ENCODE measurements around the gene HEXD.
"Not testable (repeated sequence)": the region's sequence is repeated elsewhere in the genome, so short reads cannot be mapped to it uniquely, and the experiment has no call there.

Gene HEXD

GRCh38 chr17:82418001-82418986 is at the start of gene HEXD, which contains the start of gene OGFOD3:
Gene HEXD, plus strand, starts transcription at chr17:82418347. Its CDS starts 1,453 bp downstream, at chr17:82419800.
Gene OGFOD3, minus strand, starts transcription at chr17:82418586. Its CDS starts 101 bp downstream, at chr17:82418485.
- peak; percentile 78 to 91 for DNase-seq

- no peak for DNase-seq
These were observed 48.9 kb upstream of the HEXD start for GRCh38 chr17:82369211-82369610.

DNA sequence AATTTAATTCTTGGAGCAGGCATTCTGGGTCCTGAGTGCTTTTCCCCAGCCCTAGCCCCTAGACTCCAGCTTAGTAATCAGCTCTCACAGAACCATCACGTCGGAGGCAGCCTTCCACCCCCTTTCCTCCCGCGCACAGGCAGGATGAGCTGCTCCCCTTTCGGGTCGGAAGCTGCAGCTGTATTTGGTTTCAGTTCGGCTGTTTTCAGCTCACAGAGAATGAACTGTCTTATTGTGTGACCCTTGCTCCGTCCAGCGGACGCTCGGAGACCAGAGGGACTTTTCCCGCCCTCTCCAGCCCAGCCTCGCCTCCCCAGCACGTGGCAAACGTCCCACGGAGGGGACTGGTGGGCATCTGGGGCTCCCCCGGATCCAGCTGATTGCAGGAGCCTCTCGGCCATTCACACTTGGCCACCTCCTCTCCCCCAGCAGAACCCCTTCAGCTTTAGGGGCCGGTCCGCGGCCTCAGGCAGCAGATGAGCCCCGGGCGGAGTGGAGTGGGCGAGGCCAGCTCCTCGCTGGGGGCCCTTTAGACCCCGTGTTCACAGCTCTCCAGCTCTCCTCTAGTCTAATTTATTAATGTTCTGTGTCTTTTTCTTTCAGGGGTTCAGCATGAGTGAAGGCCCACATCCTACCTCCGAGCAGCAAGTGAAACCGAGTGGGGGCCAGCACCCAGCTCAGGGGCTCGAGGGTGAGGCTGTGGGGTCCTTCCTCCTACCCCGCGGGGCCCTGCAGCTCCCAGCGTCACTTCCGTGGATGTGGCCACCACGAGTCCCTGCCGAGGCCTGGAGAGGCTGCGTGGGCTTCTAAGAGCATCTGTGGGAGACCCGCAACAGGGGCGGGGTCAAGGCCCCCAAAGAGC is 47.4 kb upstream of the HEXD start:
- DNase-seq: no peak

DNA sequence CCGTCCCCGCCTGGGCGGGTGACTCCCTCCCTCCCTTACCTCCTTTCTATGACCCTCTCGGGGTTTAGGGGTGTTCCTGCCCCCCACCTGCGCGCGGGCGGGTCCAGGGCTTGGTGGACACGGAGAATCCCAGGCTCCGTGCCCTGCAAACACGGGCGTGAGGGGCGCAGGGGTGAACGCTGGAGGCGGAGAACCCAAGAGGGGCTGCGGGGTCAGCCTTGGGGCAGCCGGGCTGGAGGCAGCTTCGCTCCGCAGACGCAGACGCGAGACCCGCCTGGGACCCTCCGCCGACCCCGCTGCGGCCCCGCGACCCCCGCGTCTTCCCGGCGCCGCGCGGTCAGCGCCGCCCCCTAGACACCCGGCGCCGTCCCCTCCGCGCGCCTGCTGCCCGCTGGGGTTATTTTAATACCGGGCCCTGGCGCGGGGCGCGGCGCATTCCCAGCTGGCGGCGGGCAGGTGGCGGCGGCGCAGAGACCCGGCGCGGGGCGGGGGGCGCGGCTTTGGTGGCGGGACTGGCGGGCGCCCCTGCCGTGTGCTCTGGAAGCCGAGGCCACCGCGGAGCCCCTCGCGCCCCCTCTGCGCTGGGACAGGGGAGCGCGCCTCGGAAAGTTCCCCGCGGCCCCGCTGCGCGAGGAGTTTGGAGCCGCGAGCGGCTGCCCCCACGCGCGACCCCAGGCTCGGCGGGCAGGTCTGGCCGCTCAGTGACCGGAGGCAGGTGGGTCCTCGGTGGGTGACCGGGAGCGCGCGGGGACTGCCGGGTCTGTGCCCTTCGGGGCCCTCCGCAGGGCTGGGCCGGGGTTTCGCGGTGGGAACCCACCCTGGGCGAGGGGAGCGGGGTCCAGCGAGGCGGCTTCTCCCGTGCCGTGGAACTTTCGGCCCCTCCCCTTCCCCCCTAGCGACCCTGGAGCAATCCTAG is 46.6 kb upstream of the HEXD start, which contains the start of gene UTS2R:
UTS2R (plus strand) TSS at position 433 of the 916 bp plus-strand sequence. CDS start 2,560 bp downstream, outside the sequence.
- no peak for DNase-seq

- DNase-seq: no peak
These were observed 45.7 kb upstream of the HEXD start for GRCh38 chr17:82372249-82373071.

GRCh38 chr17:82373072-82373452 is 45.1 kb upstream of the HEXD start:
- not testable (repeated sequence) for DNase-seq

DNA sequence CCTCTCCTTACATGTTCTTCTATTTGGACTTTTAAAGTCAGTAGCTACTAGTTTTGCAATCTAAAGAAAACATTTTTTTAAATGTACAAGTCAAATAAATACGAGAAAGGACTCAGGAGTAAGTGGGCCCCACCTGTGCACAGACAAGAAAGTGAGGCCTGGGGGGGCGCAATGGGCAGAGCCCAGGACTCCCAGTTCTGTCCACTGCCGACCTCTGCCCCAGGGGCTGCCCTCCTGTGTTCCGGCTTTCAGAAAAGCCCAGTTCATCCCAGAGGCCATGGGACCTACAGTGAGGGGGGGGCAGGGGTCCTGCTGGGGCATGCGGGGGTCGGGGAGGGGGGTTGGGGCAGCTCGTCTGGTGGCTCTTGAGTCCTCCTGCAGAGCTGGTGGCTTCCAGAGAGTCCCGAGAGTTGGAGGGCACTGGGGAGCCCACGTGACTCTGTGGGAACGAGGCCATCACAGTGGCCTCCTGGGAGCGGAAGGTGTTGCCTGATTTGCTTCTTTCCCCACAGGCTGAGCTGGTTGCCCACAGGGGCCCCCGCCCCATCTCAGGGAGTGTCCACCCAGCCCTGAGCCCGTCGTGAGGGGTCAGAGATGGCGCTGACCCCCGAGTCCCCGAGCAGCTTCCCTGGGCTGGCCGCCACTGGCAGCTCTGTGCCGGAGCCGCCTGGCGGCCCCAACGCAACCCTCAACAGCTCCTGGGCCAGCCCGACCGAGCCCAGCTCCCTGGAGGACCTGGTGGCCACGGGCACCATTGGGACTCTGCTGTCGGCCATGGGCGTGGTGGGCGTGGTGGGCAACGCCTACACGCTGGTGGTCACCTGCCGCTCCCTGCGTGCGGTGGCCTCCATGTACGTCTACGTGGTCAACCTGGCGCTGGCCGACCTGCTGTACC is 44.2 kb upstream of the HEXD start:
- DNase-seq: no peak

DNA sequence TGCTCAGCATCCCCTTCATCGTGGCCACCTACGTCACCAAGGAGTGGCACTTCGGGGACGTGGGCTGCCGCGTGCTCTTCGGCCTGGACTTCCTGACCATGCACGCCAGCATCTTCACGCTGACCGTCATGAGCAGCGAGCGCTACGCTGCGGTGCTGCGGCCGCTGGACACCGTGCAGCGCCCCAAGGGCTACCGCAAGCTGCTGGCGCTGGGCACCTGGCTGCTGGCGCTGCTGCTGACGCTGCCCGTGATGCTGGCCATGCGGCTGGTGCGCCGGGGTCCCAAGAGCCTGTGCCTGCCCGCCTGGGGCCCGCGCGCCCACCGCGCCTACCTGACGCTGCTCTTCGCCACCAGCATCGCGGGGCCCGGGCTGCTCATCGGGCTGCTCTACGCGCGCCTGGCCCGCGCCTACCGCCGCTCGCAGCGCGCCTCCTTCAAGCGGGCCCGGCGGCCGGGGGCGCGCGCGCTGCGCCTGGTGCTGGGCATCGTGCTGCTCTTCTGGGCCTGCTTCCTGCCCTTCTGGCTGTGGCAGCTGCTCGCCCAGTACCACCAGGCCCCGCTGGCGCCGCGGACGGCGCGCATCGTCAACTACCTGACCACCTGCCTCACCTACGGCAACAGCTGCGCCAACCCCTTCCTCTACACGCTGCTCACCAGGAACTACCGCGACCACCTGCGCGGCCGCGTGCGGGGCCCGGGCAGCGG is 43.4 kb upstream of the HEXD start:
- DNase-seq: no peak

DNA sequence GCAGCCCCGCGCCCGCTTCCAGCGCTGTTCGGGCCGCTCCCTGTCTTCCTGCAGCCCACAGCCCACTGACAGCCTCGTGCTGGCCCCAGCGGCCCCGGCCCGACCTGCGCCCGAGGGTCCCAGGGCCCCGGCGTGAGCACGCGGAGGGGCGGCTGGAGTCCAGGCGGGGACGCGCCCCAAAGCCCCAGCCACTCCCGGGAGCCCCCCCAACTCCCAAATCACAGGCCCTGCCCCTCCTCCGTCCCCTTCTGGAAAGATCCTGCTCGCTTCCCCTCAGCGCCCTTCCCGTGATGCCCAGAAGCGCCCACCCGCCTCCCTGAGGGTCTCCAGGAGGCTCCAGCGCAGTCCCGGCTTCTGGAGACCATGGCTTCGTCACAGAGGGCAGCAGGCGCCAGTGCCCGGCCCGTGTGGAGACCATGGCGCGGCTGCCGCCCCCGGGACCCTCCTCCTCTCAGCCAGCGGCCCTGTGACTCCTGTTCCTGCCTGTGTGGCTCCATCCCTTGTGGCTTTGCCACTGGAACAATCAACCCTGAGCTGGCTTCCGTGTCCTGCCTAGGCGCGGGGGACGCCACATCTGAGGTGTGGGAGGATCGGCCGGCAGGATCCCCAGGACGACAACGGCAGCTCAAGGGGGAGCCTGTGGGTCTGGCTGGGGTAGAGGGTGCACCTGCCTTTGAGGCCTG is 42.6 kb upstream of the HEXD start:
- no peak for DNase-seq

- DNase-seq: no peak
These were observed 42.0 kb upstream of the HEXD start for GRCh38 chr17:82376042-82376730.

- not testable (repeated sequence) for DNase-seq
These were observed 40.9 kb upstream of the HEXD start for GRCh38 chr17:82377294-82377693.

DNA sequence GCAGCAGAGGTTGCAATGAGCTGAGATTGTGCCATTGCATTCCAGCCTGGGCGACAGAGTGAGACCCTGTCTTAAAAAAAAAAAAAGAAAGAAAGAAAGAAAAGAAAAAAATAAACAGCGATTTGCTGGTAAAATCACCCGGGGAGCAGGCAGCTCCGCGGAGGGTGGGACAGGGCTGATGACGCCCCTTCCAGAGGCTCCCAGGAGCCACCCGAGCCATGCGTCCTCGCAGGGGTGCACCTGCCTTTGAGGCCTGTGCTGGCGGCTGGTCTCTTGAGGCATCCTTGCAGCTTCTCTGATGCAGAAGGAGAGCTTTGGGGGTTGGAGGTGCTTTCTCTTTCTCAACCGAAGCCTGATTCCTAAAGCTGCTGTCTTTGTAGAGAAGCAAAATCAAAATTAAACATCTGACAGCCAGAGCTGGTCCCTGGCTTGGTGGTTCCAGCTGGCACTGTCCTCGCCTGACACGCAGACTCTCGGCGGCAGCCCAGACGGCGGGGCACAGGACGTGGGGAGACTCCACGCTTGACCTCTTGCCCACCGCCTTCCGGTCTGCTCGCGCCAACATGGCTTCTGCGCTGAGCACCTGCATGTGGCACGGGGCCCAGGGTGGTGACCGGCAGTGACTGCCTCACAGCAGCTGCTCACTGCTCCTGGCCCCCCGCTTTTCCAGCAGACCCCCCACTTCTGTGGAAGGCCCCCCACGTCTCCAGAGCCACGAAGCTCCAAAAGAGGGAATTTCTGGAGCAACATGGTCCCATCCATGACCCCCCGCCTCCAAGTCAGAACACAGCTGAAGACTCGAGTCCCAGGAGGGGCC is 40.0 kb upstream of the HEXD start:
- DNase-seq: no peak

GRCh38 chr17:82378741-82379021 is 39.5 kb upstream of the HEXD start:
- no peak for DNase-seq

GRCh38 chr17:82380860-82381702 is 37.1 kb upstream of the HEXD start:
- no peak for DNase-seq

- not testable (repeated sequence) for DNase-seq
These were observed 36.5 kb upstream of the HEXD start for GRCh38 chr17:82381703-82382009.

DNA sequence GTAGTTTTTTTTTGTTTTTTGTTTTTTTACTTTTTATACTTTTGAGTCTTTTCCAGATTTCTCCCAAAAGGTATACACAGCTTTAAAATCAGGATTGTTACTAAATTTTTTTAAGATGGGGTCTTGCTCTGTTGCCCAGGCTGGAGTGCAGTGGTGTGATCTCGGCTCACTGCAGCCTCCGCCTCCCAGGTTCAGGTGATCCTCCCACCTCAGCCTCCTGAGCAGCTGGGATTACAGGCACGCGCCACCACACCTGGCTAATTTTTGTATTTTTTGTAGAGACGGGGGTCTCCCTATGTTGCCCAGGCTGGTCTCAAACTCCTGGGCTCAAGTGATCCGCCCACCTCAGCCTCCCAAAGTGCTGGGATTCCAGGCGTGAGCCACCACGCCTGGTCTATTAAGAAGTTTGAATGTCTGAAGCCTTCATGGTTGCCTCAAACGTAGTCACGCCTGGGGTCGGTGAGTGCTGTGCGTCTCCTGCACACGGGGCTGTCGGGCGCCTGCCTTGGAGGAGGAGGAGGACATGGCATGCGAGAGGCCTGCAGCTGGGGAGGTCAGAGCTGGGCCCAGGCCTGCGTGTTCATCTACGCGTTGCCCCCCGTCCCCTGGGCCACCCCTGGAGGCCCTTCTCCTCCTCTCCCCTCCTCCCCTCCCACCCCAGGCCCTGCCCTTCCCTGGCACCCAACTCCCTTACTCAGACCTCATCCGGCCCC is 35.8 kb upstream of the HEXD start:
- DNase-seq: not testable (repeated sequence)
